Pancreas (tissue), 10 donors: ENCODE measurements around the gene C2CD4C. TPM values are rescaled to one million over a fixed set of nuclear protein-coding genes. Genes with fewer than 3 reads are reported as not detected.

Experiments
- ATAC-seq, 4 donors: fragments of 200-7000 bp; cut with Tn5 transposase; one replicate each; pipeline versions ENCODE4 v1.8.0 to v1.9.1; 2020; ENCODE audit warnings: mild to moderate bottlenecking in 4 of 4, moderate library complexity in 4 of 4
- DNase-seq, 6 donors: peaks; one replicate each; pipeline ENCODE4 v3.0.0-alpha.2; 2020
- FAIRE-seq: peaks from 2 replicates; lab custom pipeline; 2012; peaks lifted over from hg19 to GRCh38; lab: Jason Lieb, UNC
- H3K27ac ChIP-seq, 4 donors: fragments of 200-600 bp; sonication (generic); 1 replicate in 3 of 4; 2 replicates in 1 of 4; pipeline versions ENCODE4 v1.5.0 to v1.8.0; 2020
- H3K27me3 ChIP-seq, 4 donors: fragments of 200-600 bp; one replicate each; pipeline ENCODE4 v1.8.0; 2021
- H3K36me3 ChIP-seq, 3 donors: fragments of 200-600 bp; sonication (generic) in 1 of 3; one replicate each; pipeline versions ENCODE4 v1.5.0 to v1.8.0; 2020 to 2021
- H3K4me1 ChIP-seq, 3 donors: fragments of 200-600 bp; one replicate each; pipeline ENCODE4 v1.8.0; 2021
- H3K4me3 ChIP-seq, 4 donors: fragments of 200-600 bp; sonication (generic) in 2 of 4; one replicate each; pipeline versions ENCODE4 v1.5.0 to v1.8.0; 2020 to 2021
- H3K9me3 ChIP-seq, 4 donors: fragments of 200-600 bp; one replicate each; pipeline ENCODE4 v1.8.0; 2021
- CTCF ChIP-seq, 4 donors: fragments of 200-600 bp; sonication (generic) in 3 of 4; IDR thresholded peaks; one replicate each; pipeline versions ENCODE4 v1.5.0 to v1.8.0; 2021; ENCODE audit warnings: antibody characterized with exemption in 4 of 4
- WGBS, 2 donors: extraction: QIAGEN DNeasy Blood & Tissue Kit; methylation state at CpG; one replicate each; pipeline ENCODE4 v1.1.7; 2013; 5-methylcytosine and 5-hydroxymethylcytosine counted together
- intact Hi-C, 3 donors: fragments of 100-400 bp; cut with DNase I; formaldehyde crosslinking; loops; one replicate each; pipeline versions ENCODE4 v1.11.1 to v1.14.2; 2022
- polyA plus RNA-seq, 2 donors: library from polyadenylated mRNA; stranded (reverse); fragments of 200-250 nt; gene quantifications; one replicate each; pipeline ENCODE4 v1.2.3, GENCODE V29; 2013
- total RNA-seq, 6 donors: library from RNA; stranded (reverse); fragmentation: NEBNext Ultra II Directional in 4 of 6; extraction: Animal tissue kit (Norgen Biotek cat#: 25700) in 4 of 6; gene quantifications; one replicate each; pipeline versions ENCODE4 v1.2.1 to v1.2.4, GENCODE V29; 2021 to 2023
- donor health status: healthy with polysubstance abuse.
- donor health status: DM: no; HTN: no; CAD: no; lungs with moderate emphysema.
- donor health status: DM: no; HTN: no; CAD: no.
- donor health status: control.
- donor health status: control.
- donor health status: Bipolar disorder and iron deficiency.
- donor health status: DM: yes; HTN: yes; CAD: no.
- donor health status: DM: no; HTN: no; CAD: no.
- donor health status: DM: no; HTN: no; CAD: no.
- donor health status: DM: yes; HTN: yes; CAD: no.

The C2CD4C gene
- total and polyA plus RNA-seq, 8 donors, result 0.16 to 2.1 (median 0.90) TPM

GRCh38 chr19:372306-372890 is 36.5 kb downstream of the C2CD4C start:
- DNase-seq (no peak), FAIRE-seq (no peak), ATAC-seq (peak in 2 of 4 donors; percentile 35 to 44)
- WGBS, 2 donors, result 49 to 54% methylated on average over 13 to 14 of the region's 14 CpGs
- H3K36me3 ChIP-seq, result no peaks in the 10 kb centered on the region
- no peaks in the 10 kb centered on the region for H3K27me3 ChIP-seq
- no peak for TF ChIP-seq CTCF (IDR thresholded peaks at IDR 0.05)
- H3K9me3 ChIP-seq, result no peaks in the 10 kb centered on the region
- no peaks in the 10 kb centered on the region for H3K4me1 ChIP-seq
- no peak overlapping the region for H3K27ac ChIP-seq
- intact Hi-C loops, result no loop called here
- no peak overlapping the region for H3K4me3 ChIP-seq

GRCh38 chr19:371501-372168 is 37.3 kb downstream of the C2CD4C start:
- intact Hi-C loops, result no loop called here
- DNase-seq, result no peak
- TF ChIP-seq CTCF (IDR thresholded peaks at IDR 0.05), result no peak
- Histone ChIP-seq H3K27ac (no peak overlapping the region), H3K9me3 (no peaks in the 10 kb centered on the region), H3K36me3 (no peaks in the 10 kb centered on the region), H3K4me3 (no peak overlapping the region), H3K4me1 (no peaks in the 10 kb centered on the region), H3K27me3 (no peaks in the 10 kb centered on the region)
- no peak for FAIRE-seq
- WGBS, 2 donors, result 43 to 54% methylated on average over 17 of the region's 17 CpGs
- peak in 1 of 4 donors; percentile 35 for ATAC-seq

GRCh38 chr19:370641-371330 is 38.2 kb downstream of the C2CD4C start:
- H3K9me3 ChIP-seq, result no peaks in the 10 kb centered on the region
- H3K4me3 ChIP-seq, result no peak overlapping the region
- FAIRE-seq (no peak), DNase-seq (no peak), ATAC-seq (no peak)
- intact Hi-C loops, result no loop called here
- H3K36me3 ChIP-seq, result no peaks in the 10 kb centered on the region
- no peaks in the 10 kb centered on the region for H3K4me1 ChIP-seq
- TF ChIP-seq CTCF (IDR thresholded peaks at IDR 0.05), result no peak
- no peak overlapping the region for H3K27ac ChIP-seq
- no peaks in the 10 kb centered on the region for H3K27me3 ChIP-seq
- 73 to 87% methylated on average over 43 of the region's 43 CpGs for WGBS, 2 donors

GRCh38 chr19:369876-370275 is 39.1 kb downstream of the C2CD4C start:
- FAIRE-seq, result no peak
- WGBS, 2 donors, result 82 to 87% methylated on average over 14 of the region's 14 CpGs
- no peak for DNase-seq
- TF ChIP-seq CTCF (IDR thresholded peaks at IDR 0.05), result no peak
- H3K36me3 ChIP-seq, result no peaks in the 10 kb centered on the region
- H3K27me3 ChIP-seq, result no peaks in the 10 kb centered on the region
- no peak overlapping the region for H3K4me3 ChIP-seq
- H3K4me1 ChIP-seq, result no peaks in the 10 kb centered on the region
- H3K27ac ChIP-seq, result no peak overlapping the region
- intact Hi-C loops, result no loop called here
- no peak for ATAC-seq
- H3K9me3 ChIP-seq, result no peaks in the 10 kb centered on the region
